Karpas-422 (cell line): Measurements from ENCODE around the gene GBGT1. TPM values are rescaled to one million over a fixed set of nuclear protein-coding genes. Genes with fewer than 3 reads are reported as not detected.

ENCODE experiments used
- DNase-seq: peaks from one replicate; pipeline ENCODE4 v3.0.0-alpha.2; 2015
- H2AFZ ChIP-seq: fragments of 200-600 bp; sonication (generic); 2 replicates; pipeline ENCODE4 v1.6.1; 2014; ENCODE audit warnings: antibody characterized with exemption, low read length, mixed read lengths
- H3K27ac ChIP-seq: fragments of 200-600 bp; sonication (generic); 2 replicates; pipeline ENCODE4 v1.5.1; 2014; ENCODE audit warnings: mild to moderate bottlenecking, low read length, moderate library complexity
- H3K27me3 ChIP-seq: fragments of 200-600 bp; sonication (generic); 2 replicates; pipeline ENCODE4 v1.6.1; 2014; ENCODE audit warnings: low read length, mixed read lengths
- H3K36me3 ChIP-seq: fragments of 200-600 bp; sonication (generic); 2 replicates; pipeline ENCODE4 v1.6.1; 2014; ENCODE audit warnings: low read length, mixed read lengths; ENCODE audit not compliant: insufficient read depth
- H3K4me1 ChIP-seq: fragments of 200-600 bp; sonication (generic); 2 replicates; pipeline ENCODE4 v1.6.1; 2014; ENCODE audit warnings: mild to moderate bottlenecking, low read length, mixed read lengths
- H3K4me2 ChIP-seq: fragments of 200-600 bp; sonication (generic); 2 replicates; pipeline ENCODE4 v1.6.1; 2014; ENCODE audit warnings: low read length, low read depth, mild to moderate bottlenecking; ENCODE audit not compliant: poor library complexity, severe bottlenecking
- H3K4me3 ChIP-seq: fragments of 200-600 bp; sonication (generic); 2 replicates; pipeline ENCODE4 v1.5.1; 2014; ENCODE audit warnings: mild to moderate bottlenecking, antibody characterized with exemption, low read length, mixed read lengths
- H3K79me2 ChIP-seq: fragments of 200-600 bp; sonication (generic); 2 replicates; pipeline ENCODE4 v1.6.1; 2014; ENCODE audit warnings: mild to moderate bottlenecking, low read length, mixed read lengths
- H3K9ac ChIP-seq: fragments of 200-600 bp; sonication (generic); 2 replicates; pipeline ENCODE4 v1.6.0; 2014; ENCODE audit warnings: low read length
- H3K9me2 ChIP-seq: fragments of 200-600 bp; sonication (generic), shearing (Covaris generic); replicated peaks from 2 replicates; pipeline ENCODE4 v1.6.0; 2014; ENCODE audit warnings: mild to moderate bottlenecking, low read length, moderate library complexity; ENCODE audit not compliant: insufficient read depth
- H3K9me3 ChIP-seq: fragments of 300-700, 200-600 bp; sonication (generic); 2 replicates; pipeline ENCODE4 v1.6.1; 2014; ENCODE audit warnings: low read length, mixed read lengths
- H4K20me1 ChIP-seq: fragments of 200-600 bp; sonication (generic); 2 replicates; pipeline ENCODE4 v1.6.1; 2014; ENCODE audit warnings: mild to moderate bottlenecking, antibody characterized with exemption, low read length, low read depth; ENCODE audit not compliant: insufficient read depth
- total RNA-seq: library from RNA; depleted of rRNA; stranded (reverse); fragments of >200 nt; shearing (Covaris generic); gene quantifications from 2 replicates; pipeline ENCODE4 v1.2.3, GENCODE V29; 2014; ENCODE audit warnings: low replicate concordance

GBGT1 gene
- total RNA-seq, 1 experiment from 2014 or later = 5.2 TPM

- no peaks in the 10 kb centered on the region for H3K27me3 ChIP-seq
- H3K79me2 ChIP-seq = peaks cover 66% of the 10 kb centered on the region
- H4K20me1 ChIP-seq = peaks cover 57% of the 10 kb centered on the region; the same call in 1 of the 2 replicates
- H2AFZ ChIP-seq = no peak overlapping the region
- peaks cover 56% of the 10 kb centered on the region for H3K4me1 ChIP-seq
- H3K9me2 ChIP-seq = no peaks in the 10 kb centered on the region
- no peak overlapping the region for H3K27ac ChIP-seq
- no peak for DNase-seq
- no peaks in the 10 kb centered on the region for H3K9me3 ChIP-seq
- no peak overlapping the region for H3K4me2 ChIP-seq
- H3K4me3 ChIP-seq = no peak overlapping the region
- H3K36me3 ChIP-seq = no peaks in the 10 kb centered on the region
- no peak overlapping the region for H3K9ac ChIP-seq
These were observed 38.8 kb downstream of the GBGT1 start for GRCh38 chr9:133124907-133125275.

GRCh38 chr9:133124123-133124906 is 39.4 kb downstream of the GBGT1 start:
- no peaks in the 10 kb centered on the region for H3K9me2 ChIP-seq
- no peaks in the 10 kb centered on the region for H3K9me3 ChIP-seq
- H3K36me3 ChIP-seq = no peaks in the 10 kb centered on the region
- peaks cover 61% of the 10 kb centered on the region; the same call in 1 of the 2 replicates for H4K20me1 ChIP-seq
- H3K4me1 ChIP-seq = peaks cover 61% of the 10 kb centered on the region
- peaks cover 66% of the 10 kb centered on the region for H3K79me2 ChIP-seq
- no peak for DNase-seq
- no peak overlapping the region for H3K4me3 ChIP-seq
- H2AFZ ChIP-seq = no peak overlapping the region
- no peak overlapping the region for H3K27ac ChIP-seq
- no peak overlapping the region for H3K4me2 ChIP-seq
- no peaks in the 10 kb centered on the region for H3K27me3 ChIP-seq
- no peak overlapping the region for H3K9ac ChIP-seq

- no peak overlapping the region for H2AFZ ChIP-seq
- H3K27ac ChIP-seq = peak overlapping the region; percentile 66
- no peak for DNase-seq
- H3K4me1 ChIP-seq = peaks cover 73% of the 10 kb centered on the region
- no peak overlapping the region for H3K9ac ChIP-seq
- H3K9me2 ChIP-seq = no peaks in the 10 kb centered on the region
- H3K27me3 ChIP-seq = no peaks in the 10 kb centered on the region
- H4K20me1 ChIP-seq = peaks cover 66% of the 10 kb centered on the region
- H3K9me3 ChIP-seq = no peaks in the 10 kb centered on the region
- H3K4me3 ChIP-seq = no peak overlapping the region
- H3K36me3 ChIP-seq = no peaks in the 10 kb centered on the region
- peaks cover 66% of the 10 kb centered on the region for H3K79me2 ChIP-seq
- no peak overlapping the region for H3K4me2 ChIP-seq
These were observed 40.6 kb downstream of the GBGT1 start for GRCh38 chr9:133122935-133123611.

- Histone ChIP-seq H3K4me1 (peaks cover 73% of the 10 kb centered on the region), H3K9me3 (no peaks in the 10 kb centered on the region), H3K9ac (no peak overlapping the region), H3K4me2 (peak overlapping the region; percentile 72), H3K9me2 (no peaks in the 10 kb centered on the region), H3K27ac (peak overlapping the region; percentile 66; the same call in 1 of the 2 replicates), H3K79me2 (peaks cover 66% of the 10 kb centered on the region), H3K27me3 (no peaks in the 10 kb centered on the region), H3K36me3 (no peaks in the 10 kb centered on the region), H2AFZ (no peak overlapping the region), H3K4me3 (no peak overlapping the region), H4K20me1 (peaks cover 66% of the 10 kb centered on the region)
- DNase-seq = no peak
These were observed 41.1 kb downstream of the GBGT1 start for GRCh38 chr9:133122605-133122934.

GRCh38 chr9:133121915-133122550 is 41.7 kb downstream of the GBGT1 start:
- H3K4me3 ChIP-seq = no peak overlapping the region; the same call in 1 of the 2 replicates
- H2AFZ ChIP-seq = no peak overlapping the region
- peaks cover 66% of the 10 kb centered on the region for H3K79me2 ChIP-seq
- H3K27me3 ChIP-seq = no peaks in the 10 kb centered on the region
- peaks cover 73% of the 10 kb centered on the region for H3K4me1 ChIP-seq
- peak overlapping the region; percentile 45; the same call in 1 of the 2 replicates for H3K9ac ChIP-seq
- peak overlapping the region; percentile 66; the same call in 1 of the 2 replicates for H3K27ac ChIP-seq
- H3K9me3 ChIP-seq = no peaks in the 10 kb centered on the region
- peaks cover 68% of the 10 kb centered on the region for H4K20me1 ChIP-seq
- no peaks in the 10 kb centered on the region for H3K9me2 ChIP-seq
- no peaks in the 10 kb centered on the region for H3K36me3 ChIP-seq
- no peak for DNase-seq
- H3K4me2 ChIP-seq = peak overlapping the region; percentile 72

- Histone ChIP-seq H3K9ac (peak within 1 kb of the TSS; percentile 68), H2AFZ (no peak within 1 kb of the TSS), H3K27ac (peak within 1 kb of the TSS; percentile 66; the same call in 1 of the 2 replicates), H3K9me2 (no peaks in the 10 kb centered on the region), H3K27me3 (no peaks in the 10 kb centered on the region), H3K4me3 (peak within 1 kb of the TSS; percentile 67), H3K4me1 (peaks cover 73% of the 10 kb centered on the region), H4K20me1 (peaks cover 74% of the 10 kb centered on the region), H3K79me2 (peaks cover 66% of the 10 kb centered on the region), H3K9me3 (no peaks in the 10 kb centered on the region), H3K36me3 (no peaks in the 10 kb centered on the region), H3K4me2 (peak within 1 kb of the TSS; percentile 89)
- peak; percentile 96 for DNase-seq
These were observed 42.4 kb downstream of the GBGT1 start, which contains the start of gene RALGDS for GRCh38 chr9:133121198-133121914. Gene RALGDS (minus strand): TSS chr9:133121240. CDS start chr9:133121154, 86 bp downstream.

GRCh38 chr9:133120501-133121197 is 43.1 kb downstream of the GBGT1 start:
- Histone ChIP-seq H3K79me2 (peaks cover 66% of the 10 kb centered on the region), H3K27me3 (no peaks in the 10 kb centered on the region), H3K9ac (peak overlapping the region; percentile 68), H3K9me3 (no peaks in the 10 kb centered on the region), H3K9me2 (no peaks in the 10 kb centered on the region), H3K4me3 (peak overlapping the region; percentile 67), H3K4me2 (peak overlapping the region; percentile 89), H4K20me1 (peaks cover 77% of the 10 kb centered on the region), H2AFZ (no peak overlapping the region), H3K36me3 (no peaks in the 10 kb centered on the region), H3K4me1 (peaks cover 78% of the 10 kb centered on the region), H3K27ac (no peak overlapping the region)
- DNase-seq = no peak
